Measurements from ENCODE around the gene TERT.

GRCh38 chr5:1217596-1218206 lies 77.2 kb downstream of the TERT start:
- TF ChIP-seq EZH2 (IDR thresholded peaks at IDR 0.05; ENCODE audit: borderline replicate concordance), result no peak
- TF ChIP-seq, protein P1, sequence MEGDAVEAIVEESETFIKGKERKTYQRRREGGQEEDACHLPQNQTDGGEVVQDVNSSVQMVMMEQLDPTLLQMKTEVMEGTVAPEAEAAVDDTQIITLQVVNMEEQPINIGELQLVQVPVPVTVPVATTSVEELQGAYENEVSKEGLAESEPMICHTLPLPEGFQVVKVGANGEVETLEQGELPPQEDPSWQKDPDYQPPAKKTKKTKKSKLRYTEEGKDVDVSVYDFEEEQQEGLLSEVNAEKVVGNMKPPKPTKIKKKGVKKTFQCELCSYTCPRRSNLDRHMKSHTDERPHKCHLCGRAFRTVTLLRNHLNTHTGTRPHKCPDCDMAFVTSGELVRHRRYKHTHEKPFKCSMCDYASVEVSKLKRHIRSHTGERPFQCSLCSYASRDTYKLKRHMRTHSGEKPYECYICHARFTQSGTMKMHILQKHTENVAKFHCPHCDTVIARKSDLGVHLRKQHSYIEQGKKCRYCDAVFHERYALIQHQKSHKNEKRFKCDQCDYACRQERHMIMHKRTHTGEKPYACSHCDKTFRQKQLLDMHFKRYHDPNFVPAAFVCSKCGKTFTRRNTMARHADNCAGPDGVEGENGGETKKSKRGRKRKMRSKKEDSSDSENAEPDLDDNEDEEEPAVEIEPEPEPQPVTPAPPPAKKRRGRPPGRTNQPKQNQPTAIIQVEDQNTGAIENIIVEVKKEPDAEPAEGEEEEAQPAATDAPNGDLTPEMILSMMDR (IDR thresholded peaks at IDR 0.05; ENCODE audit: poor library complexity), result no peak

All from hepatocyte (in vitro differentiated cells).